K562 (cell line): Measurements from ENCODE around the gene PRCD. TPM values are rescaled to one million over a fixed set of nuclear protein-coding genes. Genes with fewer than 3 reads are reported as not detected.

Experiments used
- ATF1 ChIP-seq, 2 experiments: fragments of 450-650 bp in 1 of 2; IDR thresholded peaks; 2 replicates each; pipeline ENCODE4 v1.6.1; 2016; ENCODE audit warnings: missing compliant biosample characterization in 1 of 2, missing genetic modification characterization in 1 of 2
- CGGBP1 ChIP-seq: fragments of 250-450 bp; sonication (Bioruptor Pico); IDR thresholded peaks from 2 replicates; pipeline ENCODE4 v1.9.0; 2021; ENCODE audit warnings: mild to moderate bottlenecking
- CTBP1 ChIP-seq: fragments of 450-650 bp; IDR thresholded peaks from 2 replicates; pipeline ENCODE4 v1.6.1; 2016; ENCODE audit warnings: borderline replicate concordance
- FIP1L1 ChIP-seq: fragments of 200-400 bp; formaldehyde crosslinking; IDR thresholded peaks from 2 replicates; pipeline ENCODE4 v1.6.1; 2018; ENCODE audit warnings: mild to moderate bottlenecking, low read depth, low read length; ENCODE audit not compliant: poor library complexity, severe bottlenecking
- FOXP1 ChIP-seq: sonication (generic); formaldehyde crosslinking; IDR thresholded peaks from 2 replicates; pipeline ENCODE4 v1.8.0; 2022; ENCODE audit warnings: mild to moderate bottlenecking, missing genetic modification reagents
- FOXP4 ChIP-seq: sonication (generic); formaldehyde crosslinking; IDR thresholded peaks from 2 replicates; pipeline ENCODE4 v1.8.0; 2022; ENCODE audit warnings: mild to moderate bottlenecking, missing genetic modification reagents, borderline replicate concordance
- HDAC3 ChIP-seq: fragments of 450-650 bp; IDR thresholded peaks from 2 replicates; pipeline ENCODE4 v1.6.1; 2018; ENCODE audit warnings: borderline replicate concordance, mild to moderate bottlenecking, moderate library complexity; ENCODE audit not compliant: partially characterized antibody
- MXI1 ChIP-seq: IDR thresholded peaks from 2 replicates; pipeline ENCODE4 v1.6.1; 2011; ENCODE audit warnings: low read depth, mild to moderate bottlenecking, improper control_type of control experiment, low read length
- NKRF ChIP-seq: fragments of 450-650 bp; IDR thresholded peaks from 2 replicates; pipeline ENCODE4 v1.6.1; 2016; ENCODE audit warnings: borderline replicate concordance
- PRMT5 ChIP-seq: sonication (generic); formaldehyde crosslinking; IDR thresholded peaks from 2 replicates; pipeline ENCODE4 v1.5.0; 2020; ENCODE audit warnings: missing genetic modification reagents
- SMARCC2 ChIP-seq: fragments of 450-650 bp; IDR thresholded peaks from 2 replicates; pipeline ENCODE4 v1.6.1; 2017; ENCODE audit warnings: antibody characterized with exemption, moderate library complexity, mild to moderate bottlenecking, low read depth
- ZBTB9 ChIP-seq: fragments of 450-650 bp; formaldehyde crosslinking; IDR thresholded peaks from 2 replicates; pipeline ENCODE4 v1.4.0; 2020; ENCODE audit warnings: mild to moderate bottlenecking, moderate library complexity
- ZFP91 ChIP-seq: sonication (generic); formaldehyde crosslinking; IDR thresholded peaks from 2 replicates; pipeline ENCODE4 v1.8.0; 2022; ENCODE audit warnings: mild to moderate bottlenecking, missing genetic modification reagents
- ZNF274 ChIP-seq: IDR thresholded peaks from 2 replicates; pipeline ENCODE4 v1.6.1; 2011; ENCODE audit warnings: low read depth, mild to moderate bottlenecking, low read length, moderate library complexity, borderline replicate concordance
- ZNF668 ChIP-seq: fragments of 250-450 bp; sonication (Bioruptor Pico); IDR thresholded peaks from 2 replicates; pipeline ENCODE4 v1.8.0; 2022; ENCODE audit warnings: mild to moderate bottlenecking, inconsistent platforms
- ZNF707 ChIP-seq: fragments of 250-450 bp; sonication (Bioruptor Pico); conservative IDR thresholded peaks from 2 replicates; pipeline ENCODE4 v1.8.0; 2022; ENCODE audit warnings: inconsistent platforms, mild to moderate bottlenecking, moderate library complexity
- ZNF785 ChIP-seq: fragments of 250-450 bp; sonication (Bioruptor Pico); IDR thresholded peaks from 2 replicates; pipeline ENCODE4 v1.4.0; 2020; ENCODE audit warnings: mild to moderate bottlenecking
- polyA plus RNA-seq, 8 experiments: library from polyadenylated mRNA; depleted of rRNA in 4 of 8; stranded (reverse) in 5 of 8; unstranded in 3 of 8; fragments of >200 nt; fragmentation: Nextera tagmentation in 2 of 8; fragmentation: Illumina TruSeq in 1 of 8; extraction: Ambion mirVana in 2 of 8; extraction: Trizol in 1 of 8; gene quantifications; 2 replicates each; pipeline versions ENCODE4 v1.2.1 to v1.2.3, GENCODE V29; 2011 to 2014; ENCODE audit warnings: inconsistent platforms in 1 of 8, missing spikeins in 1 of 8
- total RNA-seq, 7 experiments: library from RNA; depleted of rRNA in 6 of 7; stranded (reverse); fragments of >200 nt in 6 of 7; fragmentation: Illumina TruSeq in 2 of 7; extraction: Trizol in 2 of 7; gene quantifications; 2 replicates each; pipeline versions ENCODE4 v1.2.1 to v1.2.3, GENCODE V29; 2011 to 2021; ENCODE audit warnings: low replicate concordance in 1 of 7

PRCD gene
- total and polyA plus RNA-seq, 9 of the 15 experiments (the other 6 are each of a cell fraction or from before 2014, with no cell fraction given) = 0.20 to 0.25 (median 0.21) TPM; not detected in 6

- peak; percentile 89; the same call in 1 of the 2 replicates for TF ChIP-seq FOXP4 (CRISPR knock-in tag)
- no peak for TF ChIP-seq ATF1 (CRISPR knock-in tag; IDR thresholded peaks at IDR 0.05)
- peak; percentile 69 for TF ChIP-seq ATF1 (tag; IDR thresholded peaks at IDR 0.05)
- no peak for TF ChIP-seq FOXP1 (CRISPR knock-in tag)
- 0 out of 2 replicates have a peak, but pooled peaks have one; percentile 43 for TF ChIP-seq ZFP91 (CRISPR knock-in tag)
- TF ChIP-seq FIP1L1 = no peak
- no peak for TF ChIP-seq ZNF668 (CRISPR knock-in tag)
- TF ChIP-seq ZNF707 = no peak
- TF ChIP-seq MXI1 = peak; percentile 92
- TF ChIP-seq HDAC3 = peak; percentile 74
- no peak for TF ChIP-seq CTBP1
- no peak for TF ChIP-seq PRMT5 (CRISPR knock-in tag)
- no peak for TF ChIP-seq ZNF785
- TF ChIP-seq CGGBP1 (CRISPR knock-in tag) = no peak
- TF ChIP-seq ZNF274 = no peak
- TF ChIP-seq ZBTB9 = peak; percentile 33; the same call in 1 of the 2 replicates
- peak; percentile 72 for TF ChIP-seq NKRF
- TF ChIP-seq SMARCC2 = no peak; the same call in 1 of the 2 replicates
These were observed 17.7 kb downstream of the PRCD start (continued) for GRCh38 chr17:76557368-76558197.
